ENCODE results near the gene TFRC.

DNA sequence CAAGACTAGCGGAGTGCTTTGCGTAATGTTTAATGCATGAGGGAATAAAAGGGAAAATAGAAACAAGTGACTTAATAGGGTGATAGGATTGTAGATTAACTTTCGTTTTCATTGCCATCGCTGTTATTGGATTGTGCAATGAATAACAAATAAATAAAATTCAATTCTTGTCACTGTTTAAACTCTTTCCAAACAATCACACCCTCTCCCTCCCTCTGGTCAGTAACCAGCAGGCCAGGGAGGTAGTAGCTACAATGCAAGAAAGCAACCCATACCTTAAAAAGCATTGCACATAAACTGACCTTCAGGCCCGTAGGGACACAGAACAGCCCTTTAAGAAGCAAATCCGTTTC lies 705 bp upstream of the TFRC start:
- TF ChIP-seq, protein P1, sequence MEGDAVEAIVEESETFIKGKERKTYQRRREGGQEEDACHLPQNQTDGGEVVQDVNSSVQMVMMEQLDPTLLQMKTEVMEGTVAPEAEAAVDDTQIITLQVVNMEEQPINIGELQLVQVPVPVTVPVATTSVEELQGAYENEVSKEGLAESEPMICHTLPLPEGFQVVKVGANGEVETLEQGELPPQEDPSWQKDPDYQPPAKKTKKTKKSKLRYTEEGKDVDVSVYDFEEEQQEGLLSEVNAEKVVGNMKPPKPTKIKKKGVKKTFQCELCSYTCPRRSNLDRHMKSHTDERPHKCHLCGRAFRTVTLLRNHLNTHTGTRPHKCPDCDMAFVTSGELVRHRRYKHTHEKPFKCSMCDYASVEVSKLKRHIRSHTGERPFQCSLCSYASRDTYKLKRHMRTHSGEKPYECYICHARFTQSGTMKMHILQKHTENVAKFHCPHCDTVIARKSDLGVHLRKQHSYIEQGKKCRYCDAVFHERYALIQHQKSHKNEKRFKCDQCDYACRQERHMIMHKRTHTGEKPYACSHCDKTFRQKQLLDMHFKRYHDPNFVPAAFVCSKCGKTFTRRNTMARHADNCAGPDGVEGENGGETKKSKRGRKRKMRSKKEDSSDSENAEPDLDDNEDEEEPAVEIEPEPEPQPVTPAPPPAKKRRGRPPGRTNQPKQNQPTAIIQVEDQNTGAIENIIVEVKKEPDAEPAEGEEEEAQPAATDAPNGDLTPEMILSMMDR (IDR thresholded peaks at IDR 0.05), result no peak
- TF ChIP-seq POLR2AphosphoS5 (IDR thresholded peaks at IDR 0.05; ENCODE audit: low read depth, low read length), result no peak
- TF ChIP-seq, protein P2, sequence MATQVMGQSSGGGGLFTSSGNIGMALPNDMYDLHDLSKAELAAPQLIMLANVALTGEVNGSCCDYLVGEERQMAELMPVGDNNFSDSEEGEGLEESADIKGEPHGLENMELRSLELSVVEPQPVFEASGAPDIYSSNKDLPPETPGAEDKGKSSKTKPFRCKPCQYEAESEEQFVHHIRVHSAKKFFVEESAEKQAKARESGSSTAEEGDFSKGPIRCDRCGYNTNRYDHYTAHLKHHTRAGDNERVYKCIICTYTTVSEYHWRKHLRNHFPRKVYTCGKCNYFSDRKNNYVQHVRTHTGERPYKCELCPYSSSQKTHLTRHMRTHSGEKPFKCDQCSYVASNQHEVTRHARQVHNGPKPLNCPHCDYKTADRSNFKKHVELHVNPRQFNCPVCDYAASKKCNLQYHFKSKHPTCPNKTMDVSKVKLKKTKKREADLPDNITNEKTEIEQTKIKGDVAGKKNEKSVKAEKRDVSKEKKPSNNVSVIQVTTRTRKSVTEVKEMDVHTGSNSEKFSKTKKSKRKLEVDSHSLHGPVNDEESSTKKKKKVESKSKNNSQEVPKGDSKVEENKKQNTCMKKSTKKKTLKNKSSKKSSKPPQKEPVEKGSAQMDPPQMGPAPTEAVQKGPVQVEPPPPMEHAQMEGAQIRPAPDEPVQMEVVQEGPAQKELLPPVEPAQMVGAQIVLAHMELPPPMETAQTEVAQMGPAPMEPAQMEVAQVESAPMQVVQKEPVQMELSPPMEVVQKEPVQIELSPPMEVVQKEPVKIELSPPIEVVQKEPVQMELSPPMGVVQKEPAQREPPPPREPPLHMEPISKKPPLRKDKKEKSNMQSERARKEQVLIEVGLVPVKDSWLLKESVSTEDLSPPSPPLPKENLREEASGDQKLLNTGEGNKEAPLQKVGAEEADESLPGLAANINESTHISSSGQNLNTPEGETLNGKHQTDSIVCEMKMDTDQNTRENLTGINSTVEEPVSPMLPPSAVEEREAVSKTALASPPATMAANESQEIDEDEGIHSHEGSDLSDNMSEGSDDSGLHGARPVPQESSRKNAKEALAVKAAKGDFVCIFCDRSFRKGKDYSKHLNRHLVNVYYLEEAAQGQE (IDR thresholded peaks at IDR 0.05; ENCODE audit: insufficient read depth in 1 of 2, low read depth in 2 of 2, low read length in 1 of 2), result no peak
- no peak for TF ChIP-seq SIN3A (IDR thresholded peaks at IDR 0.05; ENCODE audit: borderline replicate concordance, insufficient read depth, low read depth, low read length)
- no peak for TF ChIP-seq TCF7L2 (IDR thresholded peaks at IDR 0.05; ENCODE audit: low read depth, low read length)

Measured in Panc1 (cell line).